ENCODE measurements around the gene IL17RB.

DNA sequence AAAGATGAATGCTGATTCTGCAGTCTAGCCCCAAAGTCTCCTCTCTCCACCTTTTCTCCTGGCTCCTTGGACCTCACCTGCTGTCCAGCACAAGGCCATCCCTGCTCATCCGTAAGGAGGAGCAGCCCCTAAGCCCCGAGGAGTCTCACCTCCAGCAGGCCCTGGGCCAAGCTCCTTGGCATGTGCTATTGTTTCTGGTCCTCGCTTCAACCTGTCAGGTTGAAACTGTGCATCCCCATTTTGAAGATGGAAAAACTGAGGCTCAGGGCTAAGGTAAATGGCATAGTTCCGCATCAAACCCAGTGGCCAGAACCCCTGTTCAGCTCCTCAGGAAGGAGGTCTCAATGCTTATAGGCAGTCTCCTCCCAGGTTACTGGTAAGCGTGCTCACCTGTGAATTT is 26.3 kb upstream of the IL17RB start:
- TF ChIP-seq, protein P1, sequence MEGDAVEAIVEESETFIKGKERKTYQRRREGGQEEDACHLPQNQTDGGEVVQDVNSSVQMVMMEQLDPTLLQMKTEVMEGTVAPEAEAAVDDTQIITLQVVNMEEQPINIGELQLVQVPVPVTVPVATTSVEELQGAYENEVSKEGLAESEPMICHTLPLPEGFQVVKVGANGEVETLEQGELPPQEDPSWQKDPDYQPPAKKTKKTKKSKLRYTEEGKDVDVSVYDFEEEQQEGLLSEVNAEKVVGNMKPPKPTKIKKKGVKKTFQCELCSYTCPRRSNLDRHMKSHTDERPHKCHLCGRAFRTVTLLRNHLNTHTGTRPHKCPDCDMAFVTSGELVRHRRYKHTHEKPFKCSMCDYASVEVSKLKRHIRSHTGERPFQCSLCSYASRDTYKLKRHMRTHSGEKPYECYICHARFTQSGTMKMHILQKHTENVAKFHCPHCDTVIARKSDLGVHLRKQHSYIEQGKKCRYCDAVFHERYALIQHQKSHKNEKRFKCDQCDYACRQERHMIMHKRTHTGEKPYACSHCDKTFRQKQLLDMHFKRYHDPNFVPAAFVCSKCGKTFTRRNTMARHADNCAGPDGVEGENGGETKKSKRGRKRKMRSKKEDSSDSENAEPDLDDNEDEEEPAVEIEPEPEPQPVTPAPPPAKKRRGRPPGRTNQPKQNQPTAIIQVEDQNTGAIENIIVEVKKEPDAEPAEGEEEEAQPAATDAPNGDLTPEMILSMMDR (IDR thresholded peaks at IDR 0.05) = no peak
- no peak for TF ChIP-seq EZH2 (IDR thresholded peaks at IDR 0.05; ENCODE audit: borderline replicate concordance, insufficient read depth, low read depth, low read length, poor library complexity, severe bottlenecking)

Data from B cell (primary cell).